Vagina (tissue), 2 donors: ENCODE measurements around the gene STX3.
A peak's percentile ranks its signal among the peaks of the same experiment; 100 is the strongest.

Source experiments
- CTCF ChIP-seq, 3 experiments: fragments of 450-650 bp in 2 of 3; fragments of 200-600 bp in 1 of 3; sonication (generic) in 1 of 3; IDR thresholded peaks; one replicate each; pipeline ENCODE4 v1.5.1; 2017 to 2019; ENCODE audit warnings: antibody characterized with exemption in 3 of 3, mild to moderate bottlenecking in 2 of 3, moderate library complexity in 2 of 3
- POLR2A ChIP-seq, 2 donors: fragments of 450-650 bp; IDR thresholded peaks; one replicate each; pipeline ENCODE4 v1.6.1; 2017; ENCODE audit warnings: antibody characterized with exemption in 2 of 2, mild to moderate bottlenecking in 2 of 2, moderate library complexity in 2 of 2
- POLR2AphosphoS5 ChIP-seq, 2 donors: sonication (generic); formaldehyde crosslinking; IDR thresholded peaks; one replicate each; pipeline ENCODE4 v1.9.0; 2017; ENCODE audit warnings: antibody characterized with exemption in 2 of 2, mild to moderate bottlenecking in 2 of 2, low read depth in 1 of 2; ENCODE audit not compliant: insufficient read depth in 1 of 2

DNA sequence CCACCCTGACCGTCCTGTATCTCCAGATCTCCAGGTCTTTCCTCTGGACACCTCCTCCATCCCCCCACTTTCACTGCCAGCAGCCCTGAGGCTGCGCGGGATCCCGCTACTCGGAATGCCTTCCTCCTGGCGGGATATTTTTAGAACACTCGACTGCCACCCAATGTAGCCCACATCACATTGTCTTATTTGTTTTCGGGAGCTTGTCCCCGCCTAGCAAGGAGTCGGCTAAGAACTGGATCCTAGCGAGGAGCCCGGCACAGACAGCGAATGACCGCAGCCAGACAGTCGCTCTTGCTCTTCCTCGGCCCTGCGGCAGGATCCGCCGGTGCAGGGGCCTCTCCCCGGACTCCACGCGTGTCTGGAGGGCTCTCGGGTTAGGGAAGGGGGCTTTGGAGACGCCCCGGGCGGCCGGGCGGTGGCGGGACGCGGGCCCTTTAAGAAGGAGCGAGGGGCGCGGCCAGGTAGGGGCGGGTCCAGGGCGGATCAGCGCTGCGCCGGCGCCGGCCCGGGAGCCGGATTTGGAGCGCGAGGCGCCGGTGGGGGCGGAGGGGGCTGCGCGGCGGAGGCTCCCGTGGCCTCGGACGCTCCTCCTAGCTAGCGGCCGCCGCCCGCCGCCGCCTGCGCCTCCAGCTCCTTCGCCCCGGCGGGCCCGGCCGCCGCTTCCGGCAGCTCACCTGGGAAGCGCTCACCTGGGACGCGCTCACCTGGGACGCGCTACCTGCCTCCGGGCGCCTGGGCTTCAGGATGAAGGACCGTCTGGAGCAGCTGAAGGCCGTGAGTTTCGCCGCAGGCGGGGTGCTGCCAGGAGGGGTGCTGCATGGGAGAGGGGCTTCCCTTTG, at the start of gene STX3:
- TF ChIP-seq CTCF (IDR thresholded peaks at IDR 0.05) = no peak
- TF ChIP-seq POLR2A (IDR thresholded peaks at IDR 0.05) = peak in 1 of 2 donors; percentile 58
- no peak for TF ChIP-seq POLR2AphosphoS5 (IDR thresholded peaks at IDR 0.05; ENCODE audit: insufficient read depth in 1 of 2, low read depth in 1 of 2)
